NCI-H2227 treated with DMSO at 0.1 percent for 48 hours (cell line): ENCODE data around the gene ARNT2.
"Not testable (repeated sequence)": the region's sequence is repeated elsewhere in the genome, so short reads cannot be mapped to it uniquely, and the experiment has no call there.

ENCODE experiments used
- DNase-seq: peaks from one replicate; lab custom pipeline; 2025; lab: John Stamatoyannopoulos, UW

ARNT2 gene

GRCh38 chr15:80615783-80616391 lies 211.7 kb downstream of the ARNT2 start:
- DNase-seq = peak; percentile 87

- DNase-seq = no peak
These were observed 214.7 kb downstream of the ARNT2 start for GRCh38 chr15:80618685-80619400.

- no peak for DNase-seq
These were observed 215.5 kb downstream of the ARNT2 start for GRCh38 chr15:80619680-80620079.

- no peak for DNase-seq
These were observed 216.0 kb downstream of the ARNT2 start for GRCh38 chr15:80620141-80620540.

GRCh38 chr15:80620931-80621330 lies 216.7 kb downstream of the ARNT2 start:
- DNase-seq = no peak

GRCh38 chr15:80626643-80627120 lies 222.5 kb downstream of the ARNT2 start:
- no peak for DNase-seq

GRCh38 chr15:80629355-80629754 lies 225.2 kb downstream of the ARNT2 start:
- DNase-seq = no peak

GRCh38 chr15:80630981-80631380 lies 226.8 kb downstream of the ARNT2 start:
- no peak for DNase-seq

GRCh38 chr15:80633221-80633620 lies 229.0 kb downstream of the ARNT2 start:
- DNase-seq = no peak

- no peak for DNase-seq
These were observed 231.8 kb downstream of the ARNT2 start for GRCh38 chr15:80635953-80636352.

GRCh38 chr15:80636675-80637074 lies 232.5 kb downstream of the ARNT2 start:
- no peak for DNase-seq

- DNase-seq = no peak
These were observed 233.6 kb downstream of the ARNT2 start for GRCh38 chr15:80637747-80638146.

- DNase-seq = no peak
These were observed 234.5 kb downstream of the ARNT2 start for GRCh38 chr15:80638553-80639167.

GRCh38 chr15:80639168-80639555 lies 235.0 kb downstream of the ARNT2 start:
- no peak for DNase-seq

- DNase-seq = no peak
These were observed 236.4 kb downstream of the ARNT2 start for GRCh38 chr15:80640531-80641121.

- DNase-seq = no peak
These were observed 237.2 kb downstream of the ARNT2 start for GRCh38 chr15:80641384-80641783.

- DNase-seq = no peak
These were observed 239.3 kb downstream of the ARNT2 start for GRCh38 chr15:80643431-80643951.

GRCh38 chr15:80645494-80646065 lies 241.4 kb downstream of the ARNT2 start:
- DNase-seq = no peak

GRCh38 chr15:80647424-80647823 lies 243.2 kb downstream of the ARNT2 start:
- DNase-seq = not testable (repeated sequence)
